DMS79 treated with DMSO at 0.1 percent for 48 hours (cell line): ENCODE results near the gene RPS6KA4.
"Not testable (repeated sequence)": the region's sequence is repeated elsewhere in the genome, so short reads cannot be mapped to it uniquely, and the experiment has no call there.

ENCODE experiments used
- DNase-seq: peaks from one replicate; lab custom pipeline; 2025; lab: John Stamatoyannopoulos, UW

The RPS6KA4 gene

DNA sequence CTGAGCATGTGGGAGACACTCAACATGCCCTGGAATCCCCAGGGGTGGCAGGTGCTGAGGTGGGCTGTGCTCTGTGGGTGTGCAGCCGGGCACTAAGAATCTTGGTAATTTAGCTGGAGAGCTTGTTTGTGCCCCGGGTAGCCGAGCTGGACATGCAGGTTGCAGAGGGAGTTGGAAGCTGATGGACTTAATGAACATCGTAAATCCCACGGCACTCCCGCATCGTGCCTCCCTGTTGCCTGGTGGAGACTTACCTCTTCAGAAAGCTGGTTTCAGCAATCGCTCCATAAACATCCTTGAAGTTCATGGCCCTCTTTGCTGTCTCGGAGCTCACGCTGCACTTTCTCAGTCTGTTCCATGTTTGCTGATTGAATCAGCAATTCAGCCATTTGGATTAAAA lies 29.9 kb downstream of the RPS6KA4 start:
- peak; percentile 40 for DNase-seq

- DNase-seq = no peak
These were observed 30.9 kb downstream of the RPS6KA4 start for GRCh38 chr11:64389851-64390250.

- DNase-seq = no peak
These were observed 31.6 kb downstream of the RPS6KA4 start for GRCh38 chr11:64390558-64390957.

GRCh38 chr11:64391839-64392238 lies 32.9 kb downstream of the RPS6KA4 start:
- no peak for DNase-seq

GRCh38 chr11:64395545-64396078 lies 36.6 kb downstream of the RPS6KA4 start:
- DNase-seq = no peak

DNA sequence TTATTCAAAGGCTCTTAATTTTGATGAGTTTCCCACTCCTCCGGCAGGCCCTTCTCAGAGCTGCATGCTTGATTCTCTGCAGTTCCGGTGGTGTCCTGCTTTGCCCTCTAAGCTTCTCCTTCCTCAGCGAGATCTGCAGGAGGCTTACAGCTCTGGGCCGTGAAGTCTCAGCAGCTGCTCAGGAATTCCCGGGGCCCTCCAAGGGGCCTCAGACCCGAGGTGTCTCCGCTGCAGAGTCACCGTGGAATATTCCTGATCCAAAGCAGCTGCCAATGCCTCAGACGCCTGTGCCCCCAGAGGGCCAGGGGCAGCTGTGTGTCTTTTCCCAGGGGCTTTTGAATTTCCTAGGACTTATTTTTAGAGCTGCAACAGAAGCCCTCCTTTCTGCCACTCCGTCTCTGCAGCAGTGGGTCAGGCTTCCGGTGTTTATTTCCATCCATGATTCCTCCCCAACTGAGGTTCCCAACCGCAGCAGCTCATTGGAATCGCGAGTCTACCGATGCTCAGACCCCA lies 37.2 kb downstream of the RPS6KA4 start:
- DNase-seq = peak; percentile 4

GRCh38 chr11:64400102-64400501 lies 41.1 kb downstream of the RPS6KA4 start:
- DNase-seq = no peak

DNA sequence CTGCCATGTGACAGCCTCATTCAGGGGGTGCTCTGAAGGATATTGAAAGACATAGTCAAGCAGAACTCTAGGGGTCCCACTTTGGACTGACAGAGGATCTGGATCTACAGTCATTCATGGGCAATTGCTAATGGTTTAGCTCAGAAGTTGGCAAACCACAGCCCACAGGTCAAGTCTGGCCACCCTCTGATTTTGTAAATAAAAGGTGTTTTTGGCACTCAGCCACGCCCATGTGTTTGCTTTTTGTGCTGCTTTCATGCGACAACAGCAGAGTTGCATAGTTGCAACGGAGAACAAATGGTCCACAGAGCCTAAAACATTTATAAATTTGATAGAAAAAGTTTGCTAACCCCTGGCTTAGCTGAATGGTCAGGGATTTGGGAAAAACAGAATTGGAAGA lies 41.7 kb downstream of the RPS6KA4 start:
- peak; percentile 33 for DNase-seq

GRCh38 chr11:64401775-64402174 lies 42.8 kb downstream of the RPS6KA4 start:
- DNase-seq = no peak

- DNase-seq = no peak
These were observed 44.1 kb downstream of the RPS6KA4 start for GRCh38 chr11:64403106-64403505.

- DNase-seq = no peak
These were observed 47.4 kb downstream of the RPS6KA4 start for GRCh38 chr11:64406221-64406946.

- DNase-seq = no peak
These were observed 48.3 kb downstream of the RPS6KA4 start for GRCh38 chr11:64407221-64407620.

- DNase-seq = no peak
These were observed 48.7 kb downstream of the RPS6KA4 start for GRCh38 chr11:64407630-64408029.

- no peak for DNase-seq
These were observed 50.3 kb downstream of the RPS6KA4 start for GRCh38 chr11:64409278-64409677.

DNA sequence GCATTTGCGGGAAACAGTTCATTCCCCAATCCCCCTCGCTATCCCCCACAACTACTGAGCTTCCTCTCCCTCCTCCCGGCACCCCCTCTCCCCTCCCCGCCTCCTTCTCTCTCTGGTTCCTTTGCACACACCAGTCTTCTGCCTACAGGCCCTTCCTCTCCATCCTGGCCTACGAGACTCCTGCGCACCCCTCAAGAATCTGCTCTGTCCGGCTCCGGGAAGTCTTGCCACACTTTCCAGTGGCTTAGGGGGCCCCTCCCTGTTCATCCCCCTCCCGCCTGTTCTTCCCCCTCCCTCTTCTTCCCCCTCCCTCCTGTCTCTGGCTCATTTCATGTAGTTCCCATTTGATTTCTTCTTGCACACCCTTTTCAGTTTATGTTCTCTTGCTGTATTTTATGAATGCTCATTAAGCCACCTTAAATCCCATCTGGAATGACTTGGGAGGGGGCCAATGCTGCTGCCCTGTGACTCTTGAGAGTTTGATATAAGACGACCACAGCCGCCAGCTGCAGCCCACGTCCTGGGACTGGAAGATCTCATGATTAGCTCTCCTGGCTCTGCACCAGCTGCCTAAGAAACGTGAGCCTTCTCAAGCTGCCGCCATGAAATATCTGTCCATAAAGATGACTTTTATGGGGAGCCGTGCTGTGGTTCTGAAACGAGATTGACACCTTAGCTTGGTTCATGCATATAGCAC lies 50.9 kb downstream of the RPS6KA4 start:
- peak; percentile 85 for DNase-seq

DNA sequence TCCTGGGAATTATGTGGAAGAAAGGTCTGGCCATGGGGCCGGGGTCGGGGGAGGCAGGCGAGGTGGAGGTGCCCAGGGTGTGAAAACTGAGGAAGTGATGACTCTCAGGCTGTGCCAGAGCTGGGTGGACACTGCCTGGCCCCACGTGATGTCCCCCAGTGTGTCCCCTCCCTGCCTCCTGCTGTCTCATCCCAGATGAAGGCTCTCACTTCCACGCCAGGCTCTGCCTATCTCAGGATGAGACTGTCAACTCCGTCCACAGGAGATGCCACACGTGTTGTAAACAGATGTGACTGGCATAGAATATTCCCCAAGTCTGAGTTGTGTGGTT lies 51.4 kb downstream of the RPS6KA4 start:
- no peak for DNase-seq

DNA sequence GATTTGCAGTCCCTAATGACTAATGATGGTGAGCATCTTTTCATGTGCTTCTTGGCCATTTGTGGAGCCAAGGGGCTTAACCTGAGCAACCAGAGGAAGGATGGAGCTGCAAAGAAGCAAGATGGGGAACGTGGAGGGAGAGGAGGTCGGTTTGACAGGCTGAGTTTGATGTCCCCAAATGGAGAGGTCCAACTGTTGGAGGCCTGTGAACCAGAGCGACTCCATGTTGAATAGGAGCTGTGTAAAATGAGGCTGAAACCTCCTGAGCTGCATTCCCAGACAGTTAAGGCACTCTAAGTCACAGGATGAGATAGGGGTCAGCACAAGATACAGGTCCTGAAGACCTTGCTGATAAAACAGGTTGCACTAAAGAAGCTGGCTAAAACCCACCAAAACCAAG lies 54.5 kb downstream of the RPS6KA4 start:
- no peak for DNase-seq

- DNase-seq = no peak
These were observed 56.3 kb downstream of the RPS6KA4 start for GRCh38 chr11:64415286-64415685.

- DNase-seq = no peak
These were observed 57.2 kb downstream of the RPS6KA4 start for GRCh38 chr11:64415996-64416728.

DNA sequence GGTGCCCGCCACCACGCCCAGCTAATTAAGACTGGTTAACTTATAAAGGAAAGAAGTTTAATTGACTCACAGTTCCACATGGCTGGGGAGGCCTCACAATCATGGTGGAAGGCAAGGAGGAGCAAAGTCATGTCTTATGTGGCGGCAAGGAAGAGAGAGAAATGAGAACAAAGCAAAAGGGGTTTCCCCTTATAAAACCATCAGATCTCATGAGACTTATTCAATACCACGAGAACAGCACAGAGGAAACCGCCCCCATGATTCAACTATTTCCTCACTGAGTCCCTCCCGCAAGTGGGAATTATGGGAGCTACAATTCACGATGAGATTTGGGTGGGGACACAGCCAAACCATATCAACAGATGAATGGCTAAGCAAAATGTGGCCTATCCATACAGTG lies 59.3 kb downstream of the RPS6KA4 start:
- DNase-seq = not testable (repeated sequence)

DNA sequence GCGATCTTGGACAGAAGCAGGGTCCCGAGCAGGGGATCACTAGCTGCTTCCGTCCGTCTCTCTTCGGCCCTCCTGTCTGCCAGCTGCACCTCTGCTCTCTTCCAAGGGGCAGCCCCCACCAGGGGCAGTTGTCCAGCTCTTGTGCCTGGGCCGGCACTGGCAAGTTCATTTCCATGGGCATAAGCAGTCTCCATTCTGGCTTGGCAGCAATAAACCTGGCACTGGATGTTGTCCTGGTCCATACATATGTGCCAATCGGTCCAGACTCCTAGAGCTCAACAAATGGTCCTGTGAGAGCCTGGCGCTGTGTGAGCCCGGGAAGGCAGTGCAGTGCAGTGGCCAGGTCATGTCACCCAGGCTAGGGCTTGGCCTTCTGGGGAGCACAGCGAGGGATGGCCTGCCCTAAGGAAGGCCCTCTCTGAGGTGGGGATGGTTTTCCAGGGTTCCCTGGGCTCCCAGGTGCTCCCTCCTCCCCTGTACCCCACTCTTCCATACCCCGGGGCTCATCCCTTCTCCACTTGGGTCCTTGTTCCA lies 60.4 kb downstream of the RPS6KA4 start:
- DNase-seq = no peak

DNA sequence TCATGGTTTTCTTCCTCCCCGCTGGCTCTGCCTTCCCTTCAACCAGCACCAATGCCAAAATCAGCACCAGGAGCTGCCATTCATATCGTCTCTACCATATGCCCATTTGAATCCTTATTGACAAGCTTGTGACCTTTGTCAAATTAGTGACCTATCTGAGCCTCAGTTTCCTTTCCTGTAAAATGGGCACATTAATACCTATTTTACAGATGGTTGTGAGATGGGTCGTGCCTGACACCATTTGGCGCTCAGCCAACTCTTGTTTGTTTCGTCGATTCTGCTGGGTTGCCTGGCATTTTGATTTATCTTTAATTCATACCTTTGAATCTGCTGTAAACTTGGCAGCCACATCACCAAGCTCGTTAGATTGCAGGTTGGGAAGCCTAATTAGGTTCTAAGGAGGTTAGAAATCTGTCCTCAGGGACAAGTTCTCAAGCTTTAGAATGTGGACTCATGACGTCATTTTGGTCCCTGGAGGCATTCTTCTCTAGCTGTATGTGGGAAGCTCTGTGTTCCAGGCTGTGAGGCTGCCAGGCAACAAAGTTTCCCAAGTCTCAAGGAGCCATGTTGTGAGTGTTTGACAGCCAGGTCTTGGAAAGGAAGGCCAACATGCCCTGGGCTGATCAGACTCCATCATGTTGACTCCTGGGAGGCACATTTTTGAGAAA lies 61.0 kb downstream of the RPS6KA4 start:
- no peak for DNase-seq
